ENCODE results near the gene PROB1. TPM values are rescaled to one million over a fixed set of nuclear protein-coding genes. Genes with fewer than 3 reads are reported as not detected.

The PROB1 gene
- total RNA-seq, 4 donors from 2014 or later = 0.55 to 1.1 (median 0.60) TPM; not detected in 1

- no peak for DNase-seq
- intact Hi-C loops (cut with DNase I; ENCODE audit: low total_unique reads) (no loop called here), in situ Hi-C loops (cut with MboI; ENCODE audit: low pct_ligation_motif_present in 1 of 4, low pct_unique_long_range_greater_than_20kb in 1 of 4, low sequenced_read_pairs in 3 of 4) (no loop called here)
- H3K4me3 ChIP-seq = peak overlapping the region; percentile 15 to 60 (median 44)
- TF ChIP-seq POLR2A (IDR thresholded peaks at IDR 0.05) = no peak
- TF ChIP-seq CTCF (IDR thresholded peaks at IDR 0.05) = no peak
- no peak for TF ChIP-seq EP300 (IDR thresholded peaks at IDR 0.05; ENCODE audit: low read depth)
- no peak for TF ChIP-seq POLR2AphosphoS5 (IDR thresholded peaks at IDR 0.05)
- H3K36me3 ChIP-seq = no peaks in the 10 kb centered on the region
- no peaks in the 10 kb centered on the region for H3K9me3 ChIP-seq
- H3K27me3 ChIP-seq = no peaks in the 10 kb centered on the region
- peaks cover 5 to 16% (median 12%) of the 10 kb centered on the region in 4 donors for H3K4me1 ChIP-seq
- H3K27ac ChIP-seq = peak overlapping the region; percentile 86 to 93 (median 90)
- 16% methylated on average over 7 of the region's 7 CpGs; no CpG with 5 or more reads in 1 of the 2 donors for WGBS, 2 donors (ENCODE audit: low coverage in 1 of 2)
Measured at GRCh38 chr5:139403418-139403786, 8.5 kb upstream of the PROB1 start.

GRCh38 chr5:139402561-139403158 is 7.8 kb upstream of the PROB1 start:
- intact Hi-C loops (cut with DNase I; ENCODE audit: low total_unique reads) (no loop called here), in situ Hi-C loops (cut with MboI; ENCODE audit: low pct_ligation_motif_present in 1 of 4, low pct_unique_long_range_greater_than_20kb in 1 of 4, low sequenced_read_pairs in 3 of 4) (no loop called here)
- H3K27ac ChIP-seq = peak overlapping the region in 2 of 4 donors; percentile 86 to 93

GRCh38 chr5:139401546-139401945 is 6.6 kb upstream of the PROB1 start:
- no peak overlapping the region for H3K27ac ChIP-seq
- H3K27me3 ChIP-seq = no peaks in the 10 kb centered on the region
- H3K4me3 ChIP-seq = no peak overlapping the region
- H3K4me1 ChIP-seq = peaks cover 5 to 16% (median 12%) of the 10 kb centered on the region in 4 donors
- TF ChIP-seq POLR2A (IDR thresholded peaks at IDR 0.05) = no peak
- TF ChIP-seq EP300 (IDR thresholded peaks at IDR 0.05; ENCODE audit: low read depth) = no peak
- no peak for TF ChIP-seq CTCF (IDR thresholded peaks at IDR 0.05)
- DNase-seq = no peak
- intact Hi-C loops (cut with DNase I; ENCODE audit: low total_unique reads) (no loop called here), in situ Hi-C loops (cut with MboI; ENCODE audit: low pct_ligation_motif_present in 1 of 4, low pct_unique_long_range_greater_than_20kb in 1 of 4, low sequenced_read_pairs in 3 of 4) (no loop called here)
- no peaks in the 10 kb centered on the region for H3K36me3 ChIP-seq
- WGBS, 2 donors (ENCODE audit: low coverage in 1 of 2) = 89 to 100% methylated on average over 2 to 10 of the region's 10 CpGs
- no peaks in the 10 kb centered on the region for H3K9me3 ChIP-seq

More at GRCh38 chr5:139402561-139403158, 7.8 kb upstream of the PROB1 start:
- Histone ChIP-seq H3K36me3 (no peaks in the 10 kb centered on the region), H3K9me3 (no peaks in the 10 kb centered on the region), H3K4me1 (peaks cover 5 to 16% (median 12%) of the 10 kb centered on the region in 4 donors), H3K27me3 (no peaks in the 10 kb centered on the region), H3K4me3 (no peak overlapping the region)
- peak; percentile 42 for DNase-seq
- TF ChIP-seq POLR2AphosphoS5 (IDR thresholded peaks at IDR 0.05) = no peak
- TF ChIP-seq EP300 (IDR thresholded peaks at IDR 0.05; ENCODE audit: low read depth) = no peak
- peak; percentile 23 to 39 (median 29) for TF ChIP-seq CTCF (IDR thresholded peaks at IDR 0.05)
- no peak for TF ChIP-seq POLR2A (IDR thresholded peaks at IDR 0.05)
- 64% methylated on average over 7 of the region's 7 CpGs; no CpG with 5 or more reads in 1 of the 2 donors for WGBS, 2 donors (ENCODE audit: low coverage in 1 of 2)

- Histone ChIP-seq H3K9me3 (no peaks in the 10 kb centered on the region), H3K27me3 (peaks cover 2% of the 10 kb centered on the region), H3K27ac (no peak overlapping the region), H3K4me1 (peaks cover 5 to 21% (median 14%) of the 10 kb centered on the region in 4 donors), H3K4me3 (no peak overlapping the region), H3K36me3 (no peaks in the 10 kb centered on the region)
- in situ Hi-C loops (cut with MboI; ENCODE audit: low pct_ligation_motif_present in 1 of 4, low pct_unique_long_range_greater_than_20kb in 1 of 4, low sequenced_read_pairs in 3 of 4) = no loop called here
- WGBS, 2 donors (ENCODE audit: low coverage in 1 of 2) = 70 to 78% methylated on average over 4 to 6 of the region's 6 CpGs
- TF ChIP-seq POLR2AphosphoS5 (IDR thresholded peaks at IDR 0.05) (no peak), CTCF (IDR thresholded peaks at IDR 0.05) (no peak), POLR2A (IDR thresholded peaks at IDR 0.05) (no peak), EP300 (IDR thresholded peaks at IDR 0.05; ENCODE audit: low read depth) (no peak)
- no peak for DNase-seq
- intact Hi-C loops (cut with DNase I; ENCODE audit: low total_unique reads) = no loop called here
Measured at GRCh38 chr5:139399501-139400121, 4.7 kb upstream of the PROB1 start.

Data from transverse colon (tissue), 4 donors.